ENCODE data around the gene CHRM3.

Gene CHRM3

DNA sequence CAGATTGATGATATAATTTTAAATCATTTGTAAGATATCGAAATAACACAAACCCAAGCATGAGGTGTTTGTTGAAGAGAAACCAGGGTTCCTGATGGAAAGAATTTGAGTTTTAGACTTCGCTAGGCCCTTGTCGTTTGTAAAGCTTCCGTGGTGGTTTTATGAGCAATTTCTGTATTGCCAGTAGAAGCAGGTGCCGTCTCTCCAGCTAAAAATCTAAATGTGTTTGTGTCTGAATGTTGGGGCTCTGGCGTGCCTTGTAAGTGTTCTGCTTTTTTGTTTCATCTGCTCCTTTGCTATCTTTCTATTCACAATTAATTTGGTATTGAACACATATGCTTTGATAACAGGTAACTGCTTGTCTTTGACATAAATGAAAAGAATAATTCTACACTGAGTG, 27.5 kb downstream of the CHRM3 start:
- DNase-seq (ENCODE audit: low read depth in 2 of 2): no peak

DNA sequence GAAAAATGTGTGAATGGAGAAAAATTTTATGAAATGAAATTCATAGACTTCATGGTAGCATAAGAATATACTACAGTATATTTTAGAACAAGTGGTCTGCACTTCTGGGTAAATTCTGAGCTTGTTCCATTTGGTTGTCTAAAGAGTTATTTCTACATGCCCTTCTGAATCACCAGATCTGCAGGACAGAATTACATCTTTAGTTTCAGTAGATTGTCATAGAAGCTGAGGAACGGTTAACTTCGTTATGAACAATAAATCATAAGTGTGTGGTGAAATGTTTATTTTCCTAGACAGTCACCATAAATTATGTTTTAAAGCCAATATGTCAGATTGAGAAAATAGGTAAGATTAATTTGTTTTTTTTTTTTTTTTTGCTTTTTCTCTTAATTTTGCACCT, 30.9 kb downstream of the CHRM3 start:
- no peak for DNase-seq (ENCODE audit: low read depth in 2 of 2)

DNA sequence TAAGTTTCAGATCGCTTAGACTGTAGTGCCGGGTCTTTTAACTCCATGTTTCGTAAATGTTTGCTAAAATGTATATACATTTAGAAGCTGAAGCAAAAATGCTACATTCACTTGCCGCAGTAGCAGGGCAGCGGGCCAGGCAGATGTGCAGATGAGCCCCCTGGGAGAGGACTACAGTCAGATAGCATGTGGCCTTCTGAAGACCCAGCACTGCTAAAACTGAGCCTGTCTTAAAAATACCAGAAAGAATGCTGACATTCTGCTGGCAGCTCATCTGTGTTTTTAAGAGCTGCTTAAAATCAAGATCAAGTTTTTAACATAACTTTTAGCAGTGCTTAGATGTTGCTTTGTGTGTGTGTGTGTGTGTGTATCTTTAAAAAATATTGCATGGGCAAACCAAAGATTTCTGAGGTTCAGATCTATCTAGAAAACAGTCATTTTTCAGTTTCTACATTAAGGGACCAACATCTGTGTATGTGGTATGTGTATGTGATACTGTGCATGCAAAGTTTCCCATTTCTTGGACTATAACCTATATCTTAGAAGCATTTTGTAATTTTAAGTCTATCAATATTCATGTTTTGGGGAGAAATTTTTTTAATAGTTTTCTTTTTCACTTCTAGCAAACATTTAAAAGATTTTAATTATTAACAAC, 31.7 kb downstream of the CHRM3 start:
- DNase-seq (ENCODE audit: low read depth in 2 of 2): no peak

DNA sequence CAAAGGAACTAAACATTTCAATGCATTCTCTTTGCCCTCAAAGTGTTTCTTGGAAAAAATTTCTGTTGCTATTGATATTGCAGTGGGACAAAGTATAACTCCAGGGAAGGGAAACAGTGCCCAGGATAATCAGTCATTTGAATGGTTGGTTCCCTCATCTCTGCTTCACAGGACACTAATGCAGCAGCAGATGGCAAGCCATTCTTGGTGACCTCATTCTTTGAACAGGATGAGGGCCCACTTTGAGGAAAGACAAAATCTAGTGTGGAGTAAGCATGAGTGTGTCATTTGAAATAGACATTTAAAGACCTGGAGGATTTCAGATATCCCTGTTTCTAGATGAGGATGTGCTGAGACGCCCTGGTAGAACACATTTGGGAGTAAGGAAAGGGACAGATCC, 32.3 kb downstream of the CHRM3 start:
- no peak for DNase-seq (ENCODE audit: low read depth in 2 of 2)

DNA sequence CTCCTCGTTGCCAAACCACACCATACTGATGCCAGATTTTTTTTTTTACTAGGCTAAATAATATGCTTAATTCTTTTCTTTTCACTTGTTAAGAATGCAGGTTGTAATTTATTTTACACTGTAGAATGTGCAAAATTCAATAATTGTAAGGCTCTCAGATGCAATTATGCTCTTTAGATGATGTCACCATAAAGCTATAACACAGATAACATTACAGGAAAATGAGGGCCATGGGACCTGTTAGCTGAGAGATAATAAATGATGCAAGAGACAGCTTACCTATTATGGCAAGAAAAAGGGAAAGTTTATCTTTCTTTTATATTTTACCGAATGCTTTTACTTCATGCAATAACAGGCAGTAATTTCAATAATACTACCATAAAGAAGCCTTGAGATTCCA, 35.4 kb downstream of the CHRM3 start:
- no peak for DNase-seq (ENCODE audit: low read depth in 2 of 2)

DNA sequence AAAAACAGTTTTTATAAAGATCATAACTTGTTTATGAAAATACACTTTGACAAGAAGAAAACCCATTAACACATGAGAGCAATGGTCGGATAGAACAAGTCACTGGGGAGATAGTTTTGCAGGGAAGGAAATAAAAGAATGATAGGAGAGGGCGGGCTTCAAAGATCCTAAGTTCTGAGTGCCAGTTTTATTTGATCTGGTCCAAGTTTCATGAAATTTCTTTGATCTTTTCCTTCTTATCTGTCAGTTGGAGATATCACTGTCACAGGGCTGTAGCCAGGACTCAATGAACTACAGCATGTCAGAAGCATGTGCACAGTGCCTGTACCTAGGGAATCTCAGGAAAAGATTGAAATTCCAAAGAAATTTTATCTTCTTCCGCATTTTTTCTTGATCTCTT, 36.5 kb downstream of the CHRM3 start:
- no peak for DNase-seq (ENCODE audit: low read depth in 2 of 2)

DNA sequence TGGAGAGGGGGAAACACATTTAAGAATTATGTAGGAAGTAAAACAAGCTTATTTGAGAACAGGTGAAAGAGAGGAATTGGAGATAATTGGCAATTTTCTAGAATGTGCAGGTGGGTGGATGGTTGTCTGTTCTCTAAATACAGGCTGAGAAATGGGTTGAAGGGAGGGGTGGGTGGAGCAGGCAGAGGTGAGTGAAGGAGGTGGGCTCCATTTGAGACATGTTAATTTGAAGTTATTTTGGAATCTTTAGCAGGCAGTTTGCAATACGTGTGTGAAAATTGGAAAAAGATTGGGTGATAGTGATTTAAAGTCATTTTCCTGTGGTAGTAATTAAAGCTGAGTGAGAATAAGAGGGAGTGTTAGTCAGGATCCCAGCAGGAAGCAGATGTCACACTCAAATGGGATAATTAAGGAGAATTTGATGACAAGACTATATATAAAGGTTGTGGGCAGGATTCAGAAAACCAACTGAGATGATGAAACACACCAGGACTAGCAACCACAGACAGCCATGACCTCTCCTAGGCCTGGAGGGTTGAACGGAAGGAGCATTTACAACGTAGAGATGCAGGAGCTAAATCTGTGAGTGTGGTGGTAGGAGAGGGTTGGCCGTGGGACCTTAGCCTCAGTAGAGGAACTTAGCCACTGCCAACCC, 40.6 kb downstream of the CHRM3 start:
- DNase-seq (ENCODE audit: low read depth in 2 of 2): no peak

DNA sequence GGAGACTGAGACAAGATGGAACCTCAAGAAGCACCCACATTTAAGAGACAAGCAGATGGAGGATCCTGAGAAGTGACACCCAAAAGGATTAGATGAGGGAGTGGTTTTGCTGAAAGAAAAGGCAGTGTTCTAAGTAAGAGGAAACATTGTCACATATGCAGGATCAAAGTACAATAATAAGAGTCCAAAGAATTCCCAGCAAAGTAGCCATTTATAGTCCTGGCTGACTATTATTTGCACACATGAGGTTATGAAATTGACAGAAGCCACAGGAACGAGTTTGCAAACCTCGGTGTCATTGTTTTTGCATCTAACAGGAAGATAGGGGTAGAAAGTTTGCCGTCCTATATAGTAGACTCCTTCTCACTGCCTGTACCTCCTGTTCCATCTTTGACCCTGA, 41.3 kb downstream of the CHRM3 start:
- no peak for DNase-seq (ENCODE audit: low read depth in 2 of 2)

DNA sequence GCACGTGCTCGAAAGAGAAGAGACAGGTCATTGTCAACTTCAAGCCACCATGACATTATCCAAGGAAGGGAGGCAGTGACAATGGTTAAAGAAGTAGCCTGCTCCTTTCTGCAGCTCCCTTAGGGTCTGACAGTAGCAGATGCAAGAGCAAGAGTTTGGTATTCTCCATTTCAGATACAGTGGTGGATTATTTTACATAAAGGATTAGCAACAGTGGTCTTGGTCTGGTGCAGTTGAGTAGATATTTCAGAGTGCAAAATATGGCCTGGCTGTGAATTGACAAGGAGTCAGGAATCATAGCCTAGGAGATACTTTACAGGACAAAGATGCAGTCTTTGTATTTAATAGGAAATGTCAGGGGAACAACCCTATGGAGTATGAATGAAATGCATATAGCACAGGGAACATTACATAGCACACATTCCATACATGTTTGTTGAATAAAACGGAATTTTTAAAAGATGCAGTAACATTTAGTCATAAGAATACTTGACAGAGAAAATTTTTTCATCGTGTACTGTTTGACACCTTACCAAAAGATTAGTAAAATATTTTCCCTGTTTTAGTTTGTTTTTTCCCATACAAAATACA, 41.8 kb downstream of the CHRM3 start:
- DNase-seq (ENCODE audit: low read depth in 2 of 2): no peak

DNA sequence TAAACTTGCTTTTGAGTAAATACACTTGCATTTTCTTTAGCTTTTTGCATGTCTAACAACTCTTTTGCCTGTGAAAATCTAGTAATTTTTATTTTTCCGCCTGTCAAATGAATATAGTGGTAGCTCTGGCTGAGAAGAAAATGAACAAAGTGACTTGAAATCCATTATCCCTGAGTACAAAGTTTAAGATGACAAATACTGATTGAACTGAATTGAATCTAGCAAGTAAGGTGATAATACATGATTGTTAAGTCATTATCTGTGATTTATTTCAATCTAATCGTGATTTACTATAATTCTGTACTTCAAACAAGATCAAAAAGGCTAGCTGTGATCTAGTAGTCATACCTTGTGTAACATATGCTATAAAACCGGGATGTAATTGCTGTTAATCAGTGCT, 42.8 kb downstream of the CHRM3 start:
- DNase-seq (ENCODE audit: low read depth in 2 of 2): no peak

DNA sequence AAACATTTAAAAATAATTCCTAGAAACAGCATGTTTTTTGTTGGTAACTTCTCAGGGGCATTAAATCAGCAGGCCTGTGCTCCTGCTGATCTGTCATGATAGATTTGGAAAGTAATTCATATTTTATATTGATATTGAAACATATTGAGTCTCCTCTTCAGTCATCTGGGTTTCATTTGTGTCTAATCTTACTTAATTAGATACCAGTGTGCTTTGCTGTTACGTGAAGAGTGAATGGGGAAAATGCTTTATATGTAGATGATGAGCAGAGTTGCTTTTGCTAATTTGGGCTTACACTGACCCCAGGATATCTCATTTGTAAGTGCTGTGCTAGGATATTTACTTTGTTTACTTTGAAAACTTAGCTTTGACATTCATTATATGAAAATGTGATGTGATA, 45.9 kb downstream of the CHRM3 start:
- DNase-seq (ENCODE audit: low read depth in 2 of 2): no peak

DNA sequence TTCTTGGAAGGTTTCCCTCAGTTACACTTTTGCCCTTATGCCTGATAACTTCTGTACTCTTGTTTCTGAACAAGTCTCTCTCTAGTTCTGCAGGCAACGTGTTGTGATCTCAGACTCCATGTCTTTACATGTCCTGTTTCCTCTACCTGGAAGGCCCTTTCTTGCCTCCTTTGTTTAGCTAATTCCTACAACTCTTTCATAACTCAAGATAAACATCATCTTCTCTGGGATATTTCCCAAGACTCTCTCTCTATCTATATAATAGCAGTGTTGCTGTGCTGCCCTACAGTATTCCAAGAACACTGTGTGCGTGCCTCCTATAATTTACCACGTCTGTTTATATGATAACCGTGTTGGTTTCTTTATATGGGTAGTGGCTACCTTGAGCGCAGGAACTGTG, 47.8 kb downstream of the CHRM3 start:
- no peak for DNase-seq (ENCODE audit: low read depth in 2 of 2)

All from stimulated activated CD8-positive, alpha-beta memory T cell treated with anti-CD3 and anti-CD28 coated beads, Interleukin-7, amount 100 ng/mL, for 4 hours (primary cell).